K562 (cell line): ENCODE measurements around the gene GGA3. TPM values are rescaled to one million over a fixed set of nuclear protein-coding genes. Genes with fewer than 3 reads are reported as not detected.
A peak's percentile ranks its signal among the peaks of the same experiment; 100 is the strongest.

Source experiments
- CHCHD3 ChIP-seq: fragments of 250-450 bp; sonication (Bioruptor Pico); IDR thresholded peaks from 2 replicates; pipeline ENCODE4 v2.1.2; 2022; ENCODE audit warnings: mild to moderate bottlenecking
- FIP1L1 ChIP-seq: fragments of 200-400 bp; formaldehyde crosslinking; IDR thresholded peaks from 2 replicates; pipeline ENCODE4 v1.6.1; 2018; ENCODE audit warnings: mild to moderate bottlenecking, low read depth, low read length; ENCODE audit not compliant: poor library complexity, severe bottlenecking
- MCM3 ChIP-seq: fragments of 450-650 bp; IDR thresholded peaks from 2 replicates; pipeline ENCODE4 v1.6.1; 2016
- MED1 ChIP-seq: sonication (generic); formaldehyde crosslinking; IDR thresholded peaks from 2 replicates; pipeline ENCODE4 v1.8.1; 2023; ENCODE audit warnings: missing genetic modification reagents, borderline replicate concordance
- PHB ChIP-seq: fragments of 250-450 bp; sonication (Bioruptor Pico); IDR thresholded peaks from 2 replicates; pipeline ENCODE4 v1.5.0; 2021
- PHF8 ChIP-seq: fragments of 200-600 bp; sonication (generic); IDR thresholded peaks from 2 replicates; pipeline ENCODE4 v1.6.1; 2012; ENCODE audit warnings: mixed run types, mild to moderate bottlenecking, inconsistent platforms, low read length, moderate library complexity, borderline replicate concordance
- PML ChIP-seq: IDR thresholded peaks from 2 replicates; pipeline ENCODE4 v1.6.1; 2012; ENCODE audit warnings: low read length, inconsistent platforms
- REST ChIP-seq, 2 experiments: fragments of 450-650 bp; formaldehyde crosslinking in 1 of 2; IDR thresholded peaks; 2 replicates each; pipeline versions ENCODE4 v1.4.0 to v1.6.1; 2014 to 2020; ENCODE audit warnings: mild to moderate bottlenecking in 2 of 2, borderline replicate concordance in 1 of 2, low read depth in 1 of 2
- SIN3A ChIP-seq, 2 experiments: fragments of 150-350 bp in 1 of 2; IDR thresholded peaks; 2 replicates each; pipeline ENCODE4 v1.6.1; 2011 to 2016; ENCODE audit warnings: borderline replicate concordance in 2 of 2, low read depth in 2 of 2, low read length in 2 of 2, mild to moderate bottlenecking in 2 of 2, moderate library complexity in 2 of 2; ENCODE audit not compliant: control insufficient read depth in 1 of 2
- STAT5B ChIP-seq: fragments of 250-450 bp; sonication (Bioruptor Pico); IDR thresholded peaks from 2 replicates; pipeline ENCODE4 v1.8.0; 2021; ENCODE audit warnings: mild to moderate bottlenecking, inconsistent platforms
- XRCC4 ChIP-seq: IDR thresholded peaks from one replicate; pipeline ENCODE4 v1.6.1; 2011; ENCODE audit not compliant: insufficient read depth, insufficient read length; ENCODE audit errors: extremely low read depth
- ZBTB9 ChIP-seq: fragments of 450-650 bp; formaldehyde crosslinking; IDR thresholded peaks from 2 replicates; pipeline ENCODE4 v1.4.0; 2020; ENCODE audit warnings: mild to moderate bottlenecking, moderate library complexity
- ZC3H11A ChIP-seq: IDR thresholded peaks from 2 replicates; pipeline ENCODE4 v1.6.1; 2012; ENCODE audit warnings: low read depth, low read length, improper control_type of control experiment
- ZC3H4 ChIP-seq: sonication (generic); formaldehyde crosslinking; IDR thresholded peaks from 2 replicates; pipeline ENCODE4 v1.9.0; 2021; ENCODE audit warnings: missing genetic modification reagents, borderline replicate concordance
- ZNF165 ChIP-seq: fragments of 250-450 bp; sonication (Bioruptor Pico); IDR thresholded peaks from 2 replicates; pipeline ENCODE4 v1.4.0; 2020; ENCODE audit warnings: borderline replicate concordance
- polyA plus RNA-seq, 8 experiments: library from polyadenylated mRNA; depleted of rRNA in 4 of 8; stranded (reverse) in 5 of 8; unstranded in 3 of 8; fragments of >200 nt; fragmentation: Nextera tagmentation in 2 of 8; fragmentation: Illumina TruSeq in 1 of 8; extraction: Ambion mirVana in 2 of 8; extraction: Trizol in 1 of 8; gene quantifications; 2 replicates each; pipeline versions ENCODE4 v1.2.1 to v1.2.3, GENCODE V29; 2011 to 2014; ENCODE audit warnings: inconsistent platforms in 1 of 8, missing spikeins in 1 of 8
- total RNA-seq, 7 experiments: library from RNA; depleted of rRNA in 6 of 7; stranded (reverse); fragments of >200 nt in 6 of 7; fragmentation: Illumina TruSeq in 2 of 7; extraction: Trizol in 2 of 7; gene quantifications; 2 replicates each; pipeline versions ENCODE4 v1.2.1 to v1.2.3, GENCODE V29; 2011 to 2021; ENCODE audit warnings: low replicate concordance in 1 of 7
- TF ChIP-seq, protein P1 (sequence below): fragments of 450-650 bp; IDR thresholded peaks from 2 replicates; pipeline ENCODE4 v1.6.1; 2014; ENCODE audit warnings: low read depth, mild to moderate bottlenecking, moderate library complexity, borderline replicate concordance

The GGA3 gene
- total and polyA plus RNA-seq, 9 of the 15 experiments (the other 6 are each of a cell fraction or from before 2014, with no cell fraction given) = 5.7 to 64.9 (median 25.4) TPM

GRCh38 chr17:75205037-75205792 is 56.2 kb downstream of the GGA3 start, which contains the start of gene NUP85 (continued):
- TF ChIP-seq PML (peak; percentile 60), ZNF165 (CRISPR knock-in tag) (no peak), PHF8 (peak; percentile 88), XRCC4 (no peak), SIN3A (IDR thresholded peaks at IDR 0.05; ENCODE audit: borderline replicate concordance in 2 of 2, control insufficient read depth in 1 of 2, low read depth in 2 of 2, low read length in 2 of 2) (peak in 1 of 2 experiments; percentile 72; a peak in 2 of 4 replicates), MCM3 (no peak), ZC3H11A (no peak), ZC3H4 (CRISPR knock-in tag) (peak; percentile 27; the same call in 1 of the 2 replicates), ZBTB9 (CRISPR knock-in tag) (peak; percentile 80; the same call in 1 of the 2 replicates), REST (IDR thresholded peaks at IDR 0.05; ENCODE audit: borderline replicate concordance) (no peak), REST (CRISPR knock-in tag; IDR thresholded peaks at IDR 0.05; ENCODE audit: low read depth) (peak; percentile 54; the same call in 1 of the 2 replicates), MED1 (no peak), FIP1L1 (peak; percentile 97), PHB (CRISPR knock-in tag) (no peak), STAT5B (CRISPR knock-in tag) (no peak), CHCHD3 (CRISPR knock-in tag) (no peak)
- TF ChIP-seq, protein P1, sequence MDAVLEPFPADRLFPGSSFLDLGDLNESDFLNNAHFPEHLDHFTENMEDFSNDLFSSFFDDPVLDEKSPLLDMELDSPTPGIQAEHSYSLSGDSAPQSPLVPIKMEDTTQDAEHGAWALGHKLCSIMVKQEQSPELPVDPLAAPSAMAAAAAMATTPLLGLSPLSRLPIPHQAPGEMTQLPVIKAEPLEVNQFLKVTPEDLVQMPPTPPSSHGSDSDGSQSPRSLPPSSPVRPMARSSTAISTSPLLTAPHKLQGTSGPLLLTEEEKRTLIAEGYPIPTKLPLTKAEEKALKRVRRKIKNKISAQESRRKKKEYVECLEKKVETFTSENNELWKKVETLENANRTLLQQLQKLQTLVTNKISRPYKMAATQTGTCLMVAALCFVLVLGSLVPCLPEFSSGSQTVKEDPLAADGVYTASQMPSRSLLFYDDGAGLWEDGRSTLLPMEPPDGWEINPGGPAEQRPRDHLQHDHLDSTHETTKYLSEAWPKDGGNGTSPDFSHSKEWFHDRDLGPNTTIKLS = peak; percentile 45; the same call in 1 of the 2 replicates
